Testis (tissue), 2 donors: ENCODE measurements around the gene KCNQ1.

Experiments
- POLR2A ChIP-seq: fragments of 450-650 bp; IDR thresholded peaks from one replicate; pipeline ENCODE4 v1.6.1; 2017; ENCODE audit warnings: antibody characterized with exemption, mild to moderate bottlenecking, moderate library complexity
- TF ChIP-seq, protein P1 (sequence below), 3 experiments: fragments of 450-650 bp in 2 of 3; fragments of 200-600 bp in 1 of 3; sonication (generic) in 1 of 3; IDR thresholded peaks; one replicate each; pipeline ENCODE4 v1.5.1; 2016 to 2019; ENCODE audit warnings: antibody characterized with exemption in 3 of 3, mild to moderate bottlenecking in 2 of 3, moderate library complexity in 1 of 3

DNA sequence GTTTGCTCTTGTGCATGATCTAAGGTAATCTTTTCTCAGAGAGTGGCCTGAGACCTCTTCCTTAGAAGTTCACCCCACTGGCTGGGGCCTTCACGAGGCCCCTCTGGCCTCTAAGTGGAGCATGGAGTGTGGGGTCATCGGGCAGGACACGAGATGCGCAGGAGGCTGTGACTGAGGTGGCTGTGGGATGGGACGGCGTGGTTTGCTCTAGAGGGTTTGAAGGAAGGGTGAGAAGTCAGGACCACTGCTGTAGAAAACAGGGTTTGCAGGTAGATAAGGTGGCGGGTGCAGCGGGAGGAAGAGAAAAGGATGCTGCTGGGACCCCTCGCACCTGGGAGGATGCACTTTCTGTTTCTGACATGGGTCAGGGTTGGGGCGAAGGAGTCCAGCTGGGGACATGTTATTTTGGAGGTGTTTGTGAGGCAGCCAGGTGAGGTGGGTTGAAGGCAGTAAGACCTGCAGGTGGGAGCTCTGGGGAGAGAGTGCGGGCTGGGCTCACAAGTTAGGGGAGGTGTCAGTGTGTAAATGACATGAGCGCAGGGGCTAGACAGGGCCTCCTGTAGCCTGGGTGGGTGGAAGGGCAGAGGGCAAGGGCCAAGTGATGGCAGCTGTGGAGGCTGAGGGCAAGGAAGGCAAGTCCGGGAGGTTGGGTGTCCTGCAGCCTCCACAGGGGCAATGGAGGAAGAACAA lies 62.5 kb downstream of the KCNQ1 start:
- TF ChIP-seq POLR2A, result no peak
- TF ChIP-seq, protein P1, sequence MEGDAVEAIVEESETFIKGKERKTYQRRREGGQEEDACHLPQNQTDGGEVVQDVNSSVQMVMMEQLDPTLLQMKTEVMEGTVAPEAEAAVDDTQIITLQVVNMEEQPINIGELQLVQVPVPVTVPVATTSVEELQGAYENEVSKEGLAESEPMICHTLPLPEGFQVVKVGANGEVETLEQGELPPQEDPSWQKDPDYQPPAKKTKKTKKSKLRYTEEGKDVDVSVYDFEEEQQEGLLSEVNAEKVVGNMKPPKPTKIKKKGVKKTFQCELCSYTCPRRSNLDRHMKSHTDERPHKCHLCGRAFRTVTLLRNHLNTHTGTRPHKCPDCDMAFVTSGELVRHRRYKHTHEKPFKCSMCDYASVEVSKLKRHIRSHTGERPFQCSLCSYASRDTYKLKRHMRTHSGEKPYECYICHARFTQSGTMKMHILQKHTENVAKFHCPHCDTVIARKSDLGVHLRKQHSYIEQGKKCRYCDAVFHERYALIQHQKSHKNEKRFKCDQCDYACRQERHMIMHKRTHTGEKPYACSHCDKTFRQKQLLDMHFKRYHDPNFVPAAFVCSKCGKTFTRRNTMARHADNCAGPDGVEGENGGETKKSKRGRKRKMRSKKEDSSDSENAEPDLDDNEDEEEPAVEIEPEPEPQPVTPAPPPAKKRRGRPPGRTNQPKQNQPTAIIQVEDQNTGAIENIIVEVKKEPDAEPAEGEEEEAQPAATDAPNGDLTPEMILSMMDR (IDR thresholded peaks at IDR 0.05), result no peak
